LoVo (cell line): ENCODE data around the gene CORO2A.
"Not testable (repeated sequence)": the region's sequence is repeated elsewhere in the genome, so short reads cannot be mapped to it uniquely, and the experiment has no call there.

Source experiments
- DNase-seq: peaks from one replicate; pipeline ENCODE4 v3.0.0-alpha.2; 2016; ENCODE audit warnings: low spot score

The CORO2A gene

GRCh38 chr9:98190757-98191105 is 1.7 kb downstream of the CORO2A start:
- DNase-seq, result no peak

- no peak for DNase-seq
Measured at GRCh38 chr9:98189412-98189811, 3.0 kb downstream of the CORO2A start.

- DNase-seq, result no peak
Measured at GRCh38 chr9:98187926-98188325, 4.5 kb downstream of the CORO2A start.

- DNase-seq, result no peak
Measured at GRCh38 chr9:98186236-98186635, 6.2 kb downstream of the CORO2A start.

- DNase-seq, result no peak
Measured at GRCh38 chr9:98185611-98186171, 6.7 kb downstream of the CORO2A start.

GRCh38 chr9:98185021-98185567 is 7.3 kb downstream of the CORO2A start:
- no peak for DNase-seq

- DNase-seq, result no peak
Measured at GRCh38 chr9:98184326-98184725, 8.1 kb downstream of the CORO2A start.

GRCh38 chr9:98182889-98183599 is 9.4 kb downstream of the CORO2A start:
- no peak for DNase-seq

- DNase-seq, result no peak
Measured at GRCh38 chr9:98182069-98182820, 10.2 kb downstream of the CORO2A start.

GRCh38 chr9:98181746-98182068 is 10.7 kb downstream of the CORO2A start:
- DNase-seq, result no peak

GRCh38 chr9:98180996-98181395 is 11.4 kb downstream of the CORO2A start:
- no peak for DNase-seq

- DNase-seq, result no peak
Measured at GRCh38 chr9:98178874-98179850, 13.3 kb downstream of the CORO2A start.

GRCh38 chr9:98176391-98177259 is 15.8 kb downstream of the CORO2A start:
- no peak for DNase-seq

- DNase-seq, result no peak
Measured at GRCh38 chr9:98175762-98176161, 16.7 kb downstream of the CORO2A start.

- no peak for DNase-seq
Measured at GRCh38 chr9:98175028-98175569, 17.3 kb downstream of the CORO2A start.

- DNase-seq, result not testable (repeated sequence)
Measured at GRCh38 chr9:98174502-98174918, 17.9 kb downstream of the CORO2A start.

- DNase-seq, result no peak
Measured at GRCh38 chr9:98173181-98173580, 19.3 kb downstream of the CORO2A start.

GRCh38 chr9:98172604-98173003 is 19.8 kb downstream of the CORO2A start:
- DNase-seq, result no peak

GRCh38 chr9:98171176-98171925 is 21.1 kb downstream of the CORO2A start:
- no peak for DNase-seq

- DNase-seq, result no peak
Measured at GRCh38 chr9:98168941-98169488, 23.4 kb downstream of the CORO2A start.
